ENCODE measurements around the gene FLNB.

FLNB gene

DNA sequence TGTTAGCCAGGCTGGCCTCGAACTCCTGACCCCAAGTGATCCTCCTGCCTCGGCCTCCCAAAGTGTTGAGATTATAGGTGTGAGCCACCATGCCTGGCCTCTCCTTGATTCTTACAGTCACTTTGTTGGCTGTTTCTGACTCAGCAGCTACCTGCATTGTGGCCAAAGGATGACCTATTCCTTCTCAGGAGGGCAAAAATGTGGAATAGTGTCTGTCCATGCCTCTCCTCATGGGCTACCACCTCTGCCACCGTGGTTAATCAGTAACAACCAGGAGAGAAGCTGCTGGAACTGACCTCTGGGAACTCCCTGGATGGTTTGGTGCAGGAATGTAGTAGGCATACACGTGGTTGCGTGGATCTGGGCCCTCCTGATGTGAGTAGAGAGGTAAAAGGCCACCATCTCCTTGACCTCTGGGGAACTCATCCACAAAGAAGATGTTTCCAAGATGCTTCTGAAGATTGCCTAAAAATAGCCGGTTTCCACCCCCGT is 63.3 kb downstream of the FLNB start (continued):
- no peak for TF ChIP-seq ZNF76 (tag by site-specific recombination; IDR thresholded peaks at IDR 0.05; ENCODE audit: borderline replicate concordance, low read depth)
- no peak for TF ChIP-seq ZNF785 (tag by site-specific recombination; IDR thresholded peaks at IDR 0.05)

DNA sequence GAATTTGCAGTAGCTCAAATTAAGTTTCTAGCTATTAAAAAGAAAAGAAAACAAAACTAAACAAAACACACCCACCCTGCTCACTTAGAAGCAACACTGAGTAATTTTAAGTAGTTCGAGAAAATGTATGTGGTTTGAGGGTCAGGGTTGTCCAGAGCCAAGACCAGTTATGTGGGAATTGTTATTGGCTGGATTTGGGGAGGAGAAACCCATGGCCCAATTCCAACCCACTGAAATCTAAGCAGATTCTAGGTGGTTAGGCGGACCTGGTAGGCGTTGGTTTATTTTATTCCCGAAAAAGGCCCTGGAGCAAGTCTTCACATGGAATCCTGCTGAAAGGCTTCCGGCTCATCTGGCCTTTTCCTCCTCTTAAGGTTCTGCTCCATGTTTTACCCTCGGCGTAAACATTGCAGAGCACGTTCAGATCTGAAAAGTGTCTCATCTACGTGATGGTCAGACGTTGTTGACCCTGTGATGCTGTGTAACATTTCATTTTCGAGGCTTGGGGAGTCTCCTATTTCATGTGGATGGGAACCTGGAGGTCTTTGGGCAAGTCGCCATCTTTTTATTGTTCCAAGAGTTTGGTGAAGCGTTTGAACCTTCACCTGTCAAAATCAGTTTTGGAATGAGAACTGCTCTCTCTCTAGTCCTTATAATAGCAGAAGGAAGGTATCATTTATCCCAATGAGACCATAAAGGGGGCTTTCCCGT is 64.0 kb downstream of the FLNB start:
- no peak overlapping the region for H3K4me3 ChIP-seq (ENCODE audit: low read depth, low read length)
- TF ChIP-seq, protein P1, sequence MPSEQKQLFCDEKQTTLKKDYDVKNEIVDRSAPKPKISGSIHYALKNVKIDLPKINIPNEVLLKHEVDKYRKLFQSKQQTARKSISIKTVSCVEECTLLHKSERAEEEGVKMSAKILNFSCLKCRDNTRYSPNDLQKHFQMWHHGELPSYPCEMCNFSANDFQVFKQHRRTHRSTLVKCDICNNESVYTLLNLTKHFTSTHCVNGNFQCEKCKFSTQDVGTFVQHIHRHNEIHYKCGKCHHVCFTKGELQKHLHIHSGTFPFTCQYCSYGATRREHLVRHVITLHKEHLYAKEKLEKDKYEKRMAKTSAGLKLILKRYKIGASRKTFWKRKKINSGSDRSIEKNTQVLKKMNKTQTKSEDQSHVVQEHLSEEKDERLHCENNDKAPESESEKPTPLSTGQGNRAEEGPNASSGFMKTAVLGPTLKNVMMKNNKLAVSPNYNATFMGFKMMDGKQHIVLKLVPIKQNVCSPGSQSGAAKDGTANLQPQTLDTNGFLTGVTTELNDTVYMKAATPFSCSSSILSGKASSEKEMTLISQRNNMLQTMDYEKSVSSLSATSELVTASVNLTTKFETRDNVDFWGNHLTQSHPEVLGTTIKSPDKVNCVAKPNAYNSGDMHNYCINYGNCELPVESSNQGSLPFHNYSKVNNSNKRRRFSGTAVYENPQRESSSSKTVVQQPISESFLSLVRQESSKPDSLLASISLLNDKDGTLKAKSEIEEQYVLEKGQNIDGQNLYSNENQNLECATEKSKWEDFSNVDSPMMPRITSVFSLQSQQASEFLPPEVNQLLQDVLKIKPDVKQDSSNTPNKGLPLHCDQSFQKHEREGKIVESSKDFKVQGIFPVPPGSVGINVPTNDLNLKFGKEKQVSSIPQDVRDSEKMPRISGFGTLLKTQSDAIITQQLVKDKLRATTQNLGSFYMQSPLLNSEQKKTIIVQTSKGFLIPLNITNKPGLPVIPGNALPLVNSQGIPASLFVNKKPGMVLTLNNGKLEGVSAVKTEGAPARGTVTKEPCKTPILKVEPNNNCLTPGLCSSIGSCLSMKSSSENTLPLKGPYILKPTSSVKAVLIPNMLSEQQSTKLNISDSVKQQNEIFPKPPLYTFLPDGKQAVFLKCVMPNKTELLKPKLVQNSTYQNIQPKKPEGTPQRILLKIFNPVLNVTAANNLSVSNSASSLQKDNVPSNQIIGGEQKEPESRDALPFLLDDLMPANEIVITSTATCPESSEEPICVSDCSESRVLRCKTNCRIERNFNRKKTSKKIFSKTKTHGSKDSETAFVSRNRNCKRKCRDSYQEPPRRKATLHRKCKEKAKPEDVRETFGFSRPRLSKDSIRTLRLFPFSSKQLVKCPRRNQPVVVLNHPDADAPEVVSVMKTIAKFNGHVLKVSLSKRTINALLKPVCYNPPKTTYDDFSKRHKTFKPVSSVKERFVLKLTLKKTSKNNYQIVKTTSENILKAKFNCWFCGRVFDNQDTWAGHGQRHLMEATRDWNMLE (tag by site-specific recombination; conservative IDR thresholded peaks at IDR 0.05; ENCODE audit: low read depth) = no peak
- TF ChIP-seq ZFHX2 (tag by site-specific recombination; conservative IDR thresholded peaks at IDR 0.05) (peak; percentile 72), EGR2 (tag by site-specific recombination; IDR thresholded peaks at IDR 0.05; ENCODE audit: low read depth) (peak; percentile 53)
- POLR2A ChIA-PET = no interaction called here
- 0 out of 2 replicates have a peak, but pooled peaks cover 5% of the 10 kb centered on the region for H3K4me1 ChIP-seq (ENCODE audit: control insufficient read depth, insufficient read depth, low read length)
- peaks cover 0 to 4% of the 10 kb centered on the region in 2 experiments; a peak in 1 of 3 replicates for H3K36me3 ChIP-seq (ENCODE audit: control insufficient read depth in 2 of 2, insufficient read depth in 1 of 2, low read length in 2 of 2)
- H3K9me3 ChIP-seq (ENCODE audit: control insufficient read depth, insufficient read depth, low read depth, low read length) = no peaks in the 10 kb centered on the region
- H3K27ac ChIP-seq (ENCODE audit: extremely low read depth, low read depth, low read length) = no peak overlapping the region
- CTCF ChIA-PET = interaction anchor here (0.6 kb wide), 1 partner anchor 412 kb away, joined by 3 read pairs; no protein-coding TSS in a partner anchor

DNA sequence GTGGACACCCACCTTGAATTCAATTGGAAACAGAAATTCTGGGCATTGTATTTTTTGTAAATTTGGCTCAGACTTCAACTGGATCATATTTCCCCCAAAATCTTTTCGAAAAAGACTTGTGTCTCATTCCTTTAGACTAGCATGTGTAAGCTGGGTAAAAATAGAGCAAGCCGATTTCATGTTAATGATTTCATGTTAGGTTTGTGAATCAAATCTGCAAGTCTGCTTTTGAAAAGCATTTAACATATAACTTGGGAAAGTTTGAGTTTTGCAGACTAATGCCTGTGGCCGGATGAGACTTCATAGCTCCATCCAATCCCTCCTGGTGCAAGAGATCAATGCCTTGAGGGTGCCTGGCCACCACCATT is 64.5 kb downstream of the FLNB start:
- TF ChIP-seq ZNF426 (tag by site-specific recombination; IDR thresholded peaks at IDR 0.05) (0 out of 2 replicates have a peak, but pooled peaks have one; percentile 26), ZBTB20 (tag by site-specific recombination; IDR thresholded peaks at IDR 0.05) (no peak)
- Histone ChIP-seq H3K27ac (ENCODE audit: extremely low read depth, low read depth, low read length) (no peak overlapping the region), H3K4me1 (ENCODE audit: control insufficient read depth, insufficient read depth, low read length) (0 out of 2 replicates have a peak, but pooled peaks cover 5% of the 10 kb centered on the region), H3K36me3 (ENCODE audit: control insufficient read depth in 2 of 2, insufficient read depth in 1 of 2, low read length in 2 of 2) (peaks cover 0 to 9% of the 10 kb centered on the region in 2 experiments; a peak in 1 of 3 replicates), H3K4me3 (ENCODE audit: low read depth, low read length) (no peak overlapping the region), H3K9me3 (ENCODE audit: control insufficient read depth, insufficient read depth, low read depth, low read length) (no peaks in the 10 kb centered on the region)
- CTCF ChIA-PET = no interaction called here
- POLR2A ChIA-PET = no interaction called here

DNA sequence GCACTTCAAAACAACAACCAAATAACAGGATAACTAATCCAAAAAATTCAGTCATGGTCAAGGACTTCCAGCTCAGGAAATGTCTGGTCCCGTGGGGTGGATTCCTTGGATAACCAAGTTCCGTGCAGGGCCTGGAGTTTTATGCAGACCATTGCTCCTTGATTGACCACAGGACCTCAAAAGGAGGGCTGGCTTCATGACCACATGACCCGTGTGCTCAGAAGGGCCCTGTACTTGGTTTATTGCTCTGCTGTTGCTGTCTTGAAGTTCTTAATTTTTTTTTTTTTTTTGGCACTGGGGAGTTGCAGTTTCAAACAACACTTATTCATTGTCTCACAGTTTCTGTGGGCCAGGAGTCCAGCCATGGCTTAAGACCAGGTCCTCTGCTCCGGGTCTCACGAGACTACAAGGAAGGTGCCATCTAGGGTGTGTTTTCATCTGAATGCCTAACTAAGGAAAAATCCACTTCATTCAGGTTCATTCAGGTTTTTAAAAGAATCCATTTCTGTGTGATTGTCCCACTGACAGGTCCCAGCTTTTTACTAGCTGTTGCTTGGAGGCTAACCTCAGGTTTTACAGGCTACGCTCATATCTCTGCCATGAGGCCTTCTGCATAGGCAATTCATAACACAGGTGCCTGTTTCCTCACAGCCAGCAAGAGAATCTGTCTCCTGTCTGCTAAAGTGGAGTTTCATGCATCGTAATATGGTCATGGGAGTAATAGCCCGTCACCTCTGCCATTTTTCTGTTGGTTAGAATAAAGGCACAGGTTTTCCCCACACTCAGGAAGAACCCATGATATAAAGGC is 65.3 kb downstream of the FLNB start:
- CTCF ChIA-PET = no interaction called here

More for the DNA sequence above, 65.3 kb downstream of the FLNB start:
- Histone ChIP-seq H3K4me3 (ENCODE audit: low read depth, low read length) (no peak overlapping the region), H3K36me3 (ENCODE audit: control insufficient read depth in 2 of 2, insufficient read depth in 1 of 2, low read length in 2 of 2) (peaks cover 0 to 17% of the 10 kb centered on the region in 2 experiments; a peak in 1 of 3 replicates), H3K9me3 (ENCODE audit: control insufficient read depth, insufficient read depth, low read depth, low read length) (no peaks in the 10 kb centered on the region), H3K4me1 (ENCODE audit: control insufficient read depth, insufficient read depth, low read length) (0 out of 2 replicates have a peak, but pooled peaks cover 5% of the 10 kb centered on the region), H3K27ac (ENCODE audit: extremely low read depth, low read depth, low read length) (no peak overlapping the region)
- POLR2A ChIA-PET = interaction anchor here (0.7 kb wide), 1 partner anchor 128 kb away, joined by 3 read pairs; no protein-coding TSS in a partner anchor
- TF ChIP-seq ZNF2 (tag by site-specific recombination; IDR thresholded peaks at IDR 0.05) = no peak
- no peak for TF ChIP-seq ZNF785 (tag by site-specific recombination; IDR thresholded peaks at IDR 0.05)
- TF ChIP-seq KLF8 (tag by site-specific recombination; IDR thresholded peaks at IDR 0.05) = no peak
- no peak for TF ChIP-seq ZNF664 (tag by site-specific recombination; IDR thresholded peaks at IDR 0.05)
- TF ChIP-seq FEZF1 (tag by site-specific recombination; IDR thresholded peaks at IDR 0.05) = peak; percentile 85
- no peak for TF ChIP-seq ZSCAN30 (tag by site-specific recombination; IDR thresholded peaks at IDR 0.05)
- no peak for TF ChIP-seq ZNF600 (tag by site-specific recombination; IDR thresholded peaks at IDR 0.05)
- no peak for TF ChIP-seq TCF7L2 (IDR thresholded peaks at IDR 0.05; ENCODE audit: borderline replicate concordance, low read depth, low read length)

Measured in HEK293 (cell line).